ENCODE results near the gene SETDB1.
A peak's percentile ranks its signal among the peaks of the same experiment; 100 is the strongest.

Gene SETDB1

GRCh38 chr1:150976401-150976821, 50.2 kb downstream of the SETDB1 start:
- ChIA-PET POLR2A (no interaction called here), CTCF (interaction anchor here (0.6 to 19.7 kb wide), 9 partner anchors 9 to 343 kb away, joined by 3 to 551 read pairs (median 3); partner anchors contain the start of gene MINDY1)
- TF ChIP-seq, protein P1, sequence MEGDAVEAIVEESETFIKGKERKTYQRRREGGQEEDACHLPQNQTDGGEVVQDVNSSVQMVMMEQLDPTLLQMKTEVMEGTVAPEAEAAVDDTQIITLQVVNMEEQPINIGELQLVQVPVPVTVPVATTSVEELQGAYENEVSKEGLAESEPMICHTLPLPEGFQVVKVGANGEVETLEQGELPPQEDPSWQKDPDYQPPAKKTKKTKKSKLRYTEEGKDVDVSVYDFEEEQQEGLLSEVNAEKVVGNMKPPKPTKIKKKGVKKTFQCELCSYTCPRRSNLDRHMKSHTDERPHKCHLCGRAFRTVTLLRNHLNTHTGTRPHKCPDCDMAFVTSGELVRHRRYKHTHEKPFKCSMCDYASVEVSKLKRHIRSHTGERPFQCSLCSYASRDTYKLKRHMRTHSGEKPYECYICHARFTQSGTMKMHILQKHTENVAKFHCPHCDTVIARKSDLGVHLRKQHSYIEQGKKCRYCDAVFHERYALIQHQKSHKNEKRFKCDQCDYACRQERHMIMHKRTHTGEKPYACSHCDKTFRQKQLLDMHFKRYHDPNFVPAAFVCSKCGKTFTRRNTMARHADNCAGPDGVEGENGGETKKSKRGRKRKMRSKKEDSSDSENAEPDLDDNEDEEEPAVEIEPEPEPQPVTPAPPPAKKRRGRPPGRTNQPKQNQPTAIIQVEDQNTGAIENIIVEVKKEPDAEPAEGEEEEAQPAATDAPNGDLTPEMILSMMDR (IDR thresholded peaks at IDR 0.05; ENCODE audit: insufficient read depth, low read length, missing control alignments), result no peak
- H3K4me3 ChIP-seq (ENCODE audit: low read depth, low read length), result no peak overlapping the region
- no peak for DNase-seq (ENCODE audit: low read depth, low spot score)

- no peak overlapping the region for H3K4me3 ChIP-seq (ENCODE audit: low read depth, low read length)
- CTCF ChIA-PET, result interaction anchor here (1.0 to 19.7 kb wide), 8 partner anchors 7 to 47 kb away, joined by 3 to 551 read pairs (median 8); partner anchors contain the start of gene MINDY1
- no peak for DNase-seq (ENCODE audit: low read depth, low spot score)
- TF ChIP-seq, protein P1 (IDR thresholded peaks at IDR 0.05; ENCODE audit: insufficient read depth, low read length, missing control alignments), result no peak
- POLR2A ChIA-PET, result no interaction called here
These were observed 50.9 kb downstream of the SETDB1 start for GRCh38 chr1:150976879-150977694.

- ChIA-PET CTCF (interaction anchor here (0.6 to 19.7 kb wide), 13 partner anchors 9 to 415 kb away, joined by 3 to 551 read pairs (median 4); partner anchors contain the start of genes C1orf56 and MINDY1), POLR2A (no interaction called here)
- DNase-seq (ENCODE audit: low read depth, low spot score), result peak; percentile 26
- H3K4me3 ChIP-seq (ENCODE audit: low read depth, low read length), result no peak overlapping the region
- TF ChIP-seq, protein P1 (IDR thresholded peaks at IDR 0.05; ENCODE audit: insufficient read depth, low read length, missing control alignments), result peak; percentile 100
These were observed 53.2 kb downstream of the SETDB1 start for GRCh38 chr1:150979092-150980056.

DNA sequence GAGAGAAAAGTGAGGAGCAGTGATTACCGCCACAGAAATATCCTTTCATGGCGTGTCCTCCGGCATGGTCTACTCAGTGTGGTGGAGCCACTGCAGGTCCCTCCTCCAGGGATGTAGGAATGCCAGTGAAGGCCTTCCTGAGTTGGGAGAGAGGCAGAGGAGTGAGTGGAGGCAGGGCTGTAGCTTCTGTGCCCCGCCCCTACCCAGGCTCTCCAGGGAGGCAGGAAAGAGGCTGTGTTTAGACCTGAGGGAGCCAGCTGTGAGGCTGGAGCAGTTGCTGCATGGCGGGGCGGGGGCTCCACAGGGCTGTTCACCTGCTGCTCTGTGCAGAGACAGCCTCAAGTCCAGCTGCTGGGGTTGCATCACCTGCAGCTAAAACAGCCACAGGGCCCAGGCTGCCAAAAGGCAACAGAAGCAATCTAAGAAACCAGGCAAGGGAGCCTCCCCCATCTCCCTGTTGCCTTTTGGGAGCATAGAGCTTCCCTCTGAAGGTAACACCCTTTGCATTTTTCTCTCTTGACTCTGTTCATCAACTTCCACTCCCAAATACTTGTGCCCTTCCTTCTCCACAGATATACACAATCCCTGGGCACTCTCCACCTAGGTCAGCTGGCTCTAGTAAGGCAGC, 55.1 kb downstream of the SETDB1 start:
- H3K4me3 ChIP-seq (ENCODE audit: low read depth, low read length), result no peak overlapping the region
- ChIA-PET POLR2A (interaction anchor here (0.5 kb wide), 1 partner anchor 76 kb away, joined by 3 read pairs; no protein-coding TSS in a partner anchor), CTCF (interaction anchor here (0.6 to 19.7 kb wide), 11 partner anchors 8 to 548 kb away, joined by 3 to 551 read pairs (median 4); partner anchors contain the start of genes MINDY1 and SETDB1)

GRCh38 chr1:150981805-150982712, 55.9 kb downstream of the SETDB1 start, which contains the start of gene ANXA9:
Gene ANXA9, plus strand, starts transcription at chr1:150982292. Its CDS starts 814 bp downstream, at chr1:150983106.
- H3K4me3 ChIP-seq (ENCODE audit: low read depth, low read length), result no peak within 1 kb of the TSS
- ChIA-PET POLR2A (no interaction called here), CTCF (interaction anchor here (0.6 to 19.7 kb wide), 10 partner anchors 7 to 549 kb away, joined by 3 to 551 read pairs (median 4); partner anchors contain the start of genes MINDY1 and SETDB1)
- TF ChIP-seq, protein P1 (IDR thresholded peaks at IDR 0.05; ENCODE audit: insufficient read depth, low read length, missing control alignments), result no peak
- DNase-seq (ENCODE audit: low read depth, low spot score), result no peak

More for the DNA sequence above, 55.1 kb downstream of the SETDB1 start:
- TF ChIP-seq, protein P1 (IDR thresholded peaks at IDR 0.05; ENCODE audit: insufficient read depth, low read length, missing control alignments), result no peak
- DNase-seq (ENCODE audit: low read depth, low spot score), result no peak

All from AG04449 (cell line).